Panc1 (cell line): ENCODE results near the gene VAV3.

Experiments used
- POLR2AphosphoS5 ChIP-seq: IDR thresholded peaks from 2 replicates; pipeline ENCODE4 v1.6.1; 2012; ENCODE audit warnings: mild to moderate bottlenecking, low read depth, low read length, moderate library complexity
- REST ChIP-seq, 2 experiments: IDR thresholded peaks; 2 replicates each; pipeline ENCODE4 v1.6.1; 2011 to 2012; ENCODE audit warnings: low read depth in 2 of 2, control low read depth in 1 of 2, low read length in 1 of 2, mild to moderate bottlenecking in 1 of 2, moderate library complexity in 1 of 2; ENCODE audit not compliant: insufficient read depth in 1 of 2
- SIN3A ChIP-seq: IDR thresholded peaks from 2 replicates; pipeline ENCODE4 v1.6.1; 2012; ENCODE audit warnings: low read depth, mild to moderate bottlenecking, low read length, moderate library complexity, borderline replicate concordance; ENCODE audit not compliant: insufficient read depth
- TF ChIP-seq, protein P1 (sequence below): fragments of 450-650 bp; IDR thresholded peaks from 2 replicates; pipeline ENCODE4 v1.5.1; 2017; ENCODE audit warnings: mild to moderate bottlenecking

DNA sequence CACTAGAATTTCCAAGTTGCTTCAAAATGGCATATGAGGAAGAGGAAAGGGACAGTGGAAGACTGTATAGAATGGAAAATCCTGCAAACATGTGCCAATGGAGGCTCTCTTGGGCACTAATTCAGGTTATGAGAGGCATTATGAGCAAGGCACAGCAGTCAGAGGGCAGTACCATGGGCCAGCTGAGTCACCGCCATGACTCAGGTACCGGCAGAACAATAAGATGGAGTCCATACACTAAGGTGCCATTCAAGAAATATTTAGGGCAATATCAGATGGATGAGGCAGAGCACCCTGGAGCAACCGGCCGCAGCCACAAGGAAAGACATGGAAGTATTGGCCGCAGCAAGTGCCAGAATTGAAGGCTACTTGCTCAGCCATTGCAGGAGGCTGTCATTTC lies 25.6 kb upstream of the VAV3 start:
- TF ChIP-seq, protein P1, sequence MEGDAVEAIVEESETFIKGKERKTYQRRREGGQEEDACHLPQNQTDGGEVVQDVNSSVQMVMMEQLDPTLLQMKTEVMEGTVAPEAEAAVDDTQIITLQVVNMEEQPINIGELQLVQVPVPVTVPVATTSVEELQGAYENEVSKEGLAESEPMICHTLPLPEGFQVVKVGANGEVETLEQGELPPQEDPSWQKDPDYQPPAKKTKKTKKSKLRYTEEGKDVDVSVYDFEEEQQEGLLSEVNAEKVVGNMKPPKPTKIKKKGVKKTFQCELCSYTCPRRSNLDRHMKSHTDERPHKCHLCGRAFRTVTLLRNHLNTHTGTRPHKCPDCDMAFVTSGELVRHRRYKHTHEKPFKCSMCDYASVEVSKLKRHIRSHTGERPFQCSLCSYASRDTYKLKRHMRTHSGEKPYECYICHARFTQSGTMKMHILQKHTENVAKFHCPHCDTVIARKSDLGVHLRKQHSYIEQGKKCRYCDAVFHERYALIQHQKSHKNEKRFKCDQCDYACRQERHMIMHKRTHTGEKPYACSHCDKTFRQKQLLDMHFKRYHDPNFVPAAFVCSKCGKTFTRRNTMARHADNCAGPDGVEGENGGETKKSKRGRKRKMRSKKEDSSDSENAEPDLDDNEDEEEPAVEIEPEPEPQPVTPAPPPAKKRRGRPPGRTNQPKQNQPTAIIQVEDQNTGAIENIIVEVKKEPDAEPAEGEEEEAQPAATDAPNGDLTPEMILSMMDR, result no peak
- TF ChIP-seq SIN3A, result no peak
- no peak for TF ChIP-seq POLR2AphosphoS5
- TF ChIP-seq REST (IDR thresholded peaks at IDR 0.05; ENCODE audit: insufficient read depth in 1 of 2, low read depth in 2 of 2, low read length in 1 of 2), result no peak
